Transverse colon (tissue), 4 donors: ENCODE data around the gene CXCL3.

ENCODE experiments used
- EP300 ChIP-seq: sonication (generic); formaldehyde crosslinking; IDR thresholded peaks from one replicate; pipeline ENCODE4 v1.6.1; 2017; ENCODE audit warnings: antibody characterized with exemption, low read depth
- POLR2A ChIP-seq: fragments of 450-650 bp; IDR thresholded peaks from one replicate; pipeline ENCODE4 v1.6.1; 2016; ENCODE audit warnings: antibody characterized with exemption, mild to moderate bottlenecking, moderate library complexity
- POLR2AphosphoS5 ChIP-seq, 3 donors: sonication (generic); formaldehyde crosslinking; IDR thresholded peaks; one replicate each; pipeline ENCODE4 v1.6.1; 2016; ENCODE audit warnings: antibody characterized with exemption in 3 of 3
- TF ChIP-seq, protein P1 (sequence below), 5 experiments: fragments of 200-600 bp in 3 of 5; fragments of 450-650 bp in 2 of 5; sonication (generic) in 3 of 5; IDR thresholded peaks; 1 replicate in 2 of 5; 2 replicates in 3 of 5; pipeline ENCODE4 v1.5.1; 2016 to 2017; ENCODE audit warnings: antibody characterized with exemption in 5 of 5, inconsistent platforms in 3 of 5, mild to moderate bottlenecking in 2 of 5, moderate library complexity in 1 of 5

DNA sequence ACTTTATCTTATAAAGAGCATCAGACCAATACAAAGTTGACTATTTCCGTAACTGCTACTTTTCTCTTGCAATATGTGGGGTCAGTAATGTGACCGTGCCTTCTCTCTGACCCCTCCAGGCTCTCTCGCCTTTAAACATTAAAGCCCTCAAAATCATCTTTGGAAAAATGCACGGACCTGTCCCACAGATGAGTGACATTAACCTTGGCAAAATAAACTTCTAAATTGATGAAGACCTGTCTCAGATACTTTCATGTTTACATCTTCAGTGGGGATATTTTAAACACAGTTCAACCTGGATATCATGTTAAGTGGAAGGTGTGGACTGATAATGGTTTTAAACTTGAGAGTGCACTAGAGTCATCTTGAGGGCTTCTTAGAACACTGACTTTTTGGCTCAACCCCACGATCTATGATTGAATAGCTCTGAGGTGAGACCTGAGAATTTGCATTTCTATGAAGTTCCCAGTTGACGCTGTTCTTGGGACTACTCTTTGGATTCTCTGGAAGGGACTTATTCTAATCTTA, 26.7 kb upstream of the CXCL3 start:
- TF ChIP-seq EP300, result no peak
- TF ChIP-seq, protein P1, sequence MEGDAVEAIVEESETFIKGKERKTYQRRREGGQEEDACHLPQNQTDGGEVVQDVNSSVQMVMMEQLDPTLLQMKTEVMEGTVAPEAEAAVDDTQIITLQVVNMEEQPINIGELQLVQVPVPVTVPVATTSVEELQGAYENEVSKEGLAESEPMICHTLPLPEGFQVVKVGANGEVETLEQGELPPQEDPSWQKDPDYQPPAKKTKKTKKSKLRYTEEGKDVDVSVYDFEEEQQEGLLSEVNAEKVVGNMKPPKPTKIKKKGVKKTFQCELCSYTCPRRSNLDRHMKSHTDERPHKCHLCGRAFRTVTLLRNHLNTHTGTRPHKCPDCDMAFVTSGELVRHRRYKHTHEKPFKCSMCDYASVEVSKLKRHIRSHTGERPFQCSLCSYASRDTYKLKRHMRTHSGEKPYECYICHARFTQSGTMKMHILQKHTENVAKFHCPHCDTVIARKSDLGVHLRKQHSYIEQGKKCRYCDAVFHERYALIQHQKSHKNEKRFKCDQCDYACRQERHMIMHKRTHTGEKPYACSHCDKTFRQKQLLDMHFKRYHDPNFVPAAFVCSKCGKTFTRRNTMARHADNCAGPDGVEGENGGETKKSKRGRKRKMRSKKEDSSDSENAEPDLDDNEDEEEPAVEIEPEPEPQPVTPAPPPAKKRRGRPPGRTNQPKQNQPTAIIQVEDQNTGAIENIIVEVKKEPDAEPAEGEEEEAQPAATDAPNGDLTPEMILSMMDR (IDR thresholded peaks at IDR 0.05), result no peak
- no peak for TF ChIP-seq POLR2AphosphoS5 (IDR thresholded peaks at IDR 0.05)
- no peak for TF ChIP-seq POLR2A
